Keratinocyte (primary cell): ENCODE results near the gene ARAF. TPM values are rescaled to one million over a fixed set of nuclear protein-coding genes. Genes with fewer than 3 reads are reported as not detected.
A peak's percentile ranks its signal among the peaks of the same experiment; 100 is the strongest.

Experiments
- DNase-seq: peaks from one replicate; pipeline ENCODE4 v3.0.0-alpha.2; 2011; ENCODE audit warnings: low read depth, missing footprints, low spot score
- FAIRE-seq: peaks from 2 replicates; lab custom pipeline; 2011; peaks lifted over from hg19 to GRCh38; lab: Jason Lieb, UNC
- H2AFZ ChIP-seq: 2 replicates; pipeline ENCODE4 v1.6.0; 2012; ENCODE audit warnings: low read length, control low read depth, inconsistent platforms; ENCODE audit not compliant: control insufficient read depth
- H3K27ac ChIP-seq: 2 replicates; pipeline ENCODE4 v1.5.1; 2011; ENCODE audit warnings: low read length; ENCODE audit not compliant: control insufficient read depth, insufficient read depth
- H3K27me3 ChIP-seq: 3 replicates; pipeline ENCODE4 v1.6.0; 2011; ENCODE audit warnings: low read length; ENCODE audit not compliant: control insufficient read depth, insufficient read depth; ENCODE audit errors: extremely low read depth
- H3K36me3 ChIP-seq, 2 experiments: 2 replicates in 1 of 2; 3 replicates in 1 of 2; pipeline ENCODE4 v1.5.1; 2011; ENCODE audit warnings: low read length in 2 of 2, mild to moderate bottlenecking in 1 of 2; ENCODE audit not compliant: control insufficient read depth in 2 of 2, insufficient read depth in 2 of 2; ENCODE audit errors: extremely low read depth in 1 of 2
- H3K4me1 ChIP-seq: 3 replicates; pipeline ENCODE4 v1.5.1; 2011; ENCODE audit warnings: low read length; ENCODE audit not compliant: control insufficient read depth, insufficient read depth; ENCODE audit errors: extremely low read depth
- H3K4me2 ChIP-seq: 3 replicates; pipeline ENCODE4 v1.6.0; 2011; ENCODE audit warnings: low read depth, low read length; ENCODE audit not compliant: control insufficient read depth, insufficient read depth; ENCODE audit errors: extremely low read depth
- H3K4me3 ChIP-seq, 3 experiments: fragments of 200-600 bp in 1 of 3; sonication (generic) in 1 of 3; 2 replicates in 2 of 3; 3 replicates in 1 of 3; pipeline ENCODE4 v1.5.1; 2011 to 2016; ENCODE audit warnings: low read length in 3 of 3, mild to moderate bottlenecking in 3 of 3, control low read depth in 2 of 3, inconsistent platforms in 1 of 3, low read depth in 1 of 3, mixed read lengths in 1 of 3, mixed run types in 1 of 3, moderate library complexity in 1 of 3; ENCODE audit not compliant: control insufficient read depth in 2 of 3, insufficient read depth in 2 of 3; ENCODE audit errors: extremely low read depth in 1 of 3
- H3K79me2 ChIP-seq: 2 replicates; pipeline ENCODE4 v1.6.0; 2012; ENCODE audit warnings: low read length; ENCODE audit not compliant: control insufficient read depth, insufficient read depth
- H3K9ac ChIP-seq: 3 replicates; pipeline ENCODE4 v1.6.0; 2011; ENCODE audit warnings: low read length; ENCODE audit not compliant: control insufficient read depth, insufficient read depth; ENCODE audit errors: extremely low read depth
- H3K9me1 ChIP-seq: 3 replicates; pipeline ENCODE4 v1.6.0; 2011; ENCODE audit warnings: low read length; ENCODE audit not compliant: control insufficient read depth, insufficient read depth; ENCODE audit errors: extremely low read depth
- H3K9me3 ChIP-seq: 2 replicates; pipeline ENCODE4 v1.5.1; 2012; ENCODE audit warnings: low read depth, low read length; ENCODE audit not compliant: control insufficient read depth
- H4K20me1 ChIP-seq: 3 replicates; pipeline ENCODE4 v1.6.0; 2011; ENCODE audit warnings: low read length; ENCODE audit not compliant: control insufficient read depth, insufficient read depth; ENCODE audit errors: extremely low read depth
- EZH2 ChIP-seq: IDR thresholded peaks from one replicate; pipeline ENCODE4 v1.6.1; 2012; ENCODE audit warnings: inconsistent platforms, mild to moderate bottlenecking, low read length, moderate library complexity
- dilution Hi-C: fragments of 300-500 bp; cut with MboI; formaldehyde crosslinking; loops from one replicate; pipeline ENCODE4 v1.7.0; 2020; ENCODE audit warnings: low sequenced_read_pairs; ENCODE audit not compliant: extremely low pct_ligation_motif_present
- polyA plus RNA-seq, 5 experiments: library from polyadenylated mRNA; depleted of rRNA in 3 of 5; stranded (reverse) in 3 of 5; stranded (forward) in 1 of 5; unstranded in 1 of 5; fragments of >200 nt; gene quantifications; 1 replicate in 1 of 5; 2 replicates in 3 of 5; 3 replicates in 1 of 5; pipeline versions ENCODE4 v1.2.1 to v1.2.3, GENCODE V29; 2011 to 2012; ENCODE audit warnings: missing spikeins in 2 of 5, low read depth in 1 of 5, low replicate concordance in 1 of 5
- TF ChIP-seq, protein P1 (sequence below), 3 experiments: IDR thresholded peaks in 1 of 3; conservative IDR thresholded peaks in 1 of 3; optimal IDR thresholded peaks in 1 of 3; 2 replicates in 2 of 3; 3 replicates in 1 of 3; pipeline versions ENCODE3 to v1.5.1; 2011; ENCODE audit warnings: low read length in 3 of 3, mild to moderate bottlenecking in 3 of 3, moderate library complexity in 2 of 3, control low read depth in 1 of 3, inconsistent platforms in 1 of 3; ENCODE audit not compliant: insufficient read depth in 2 of 3; ENCODE audit errors: extremely low read depth in 1 of 3

Gene ARAF
- polyA plus RNA-seq, 1 donor (not counting 4 experiments of a cell fraction or from before 2014, with no cell fraction given) = 21.3 TPM

- Histone ChIP-seq H2AFZ (no peak overlapping the region), H3K9me3 (no peaks in the 10 kb centered on the region), H3K4me3 (no peak overlapping the region), H3K4me1 (peaks cover 17% of the 10 kb centered on the region), H3K9ac (no peak overlapping the region), H3K27me3 (no peaks in the 10 kb centered on the region), H3K4me2 (no peak overlapping the region), H3K36me3 (peaks cover 0 to under 1% of the 10 kb centered on the region in 2 experiments), H3K9me1 (no peaks in the 10 kb centered on the region), H3K79me2 (no peaks in the 10 kb centered on the region), H3K27ac (no peak overlapping the region), H4K20me1 (no peaks in the 10 kb centered on the region)
- DNase-seq (no peak), FAIRE-seq (no peak)
- dilution Hi-C loops = no loop called here
- no peak for TF ChIP-seq EZH2
- TF ChIP-seq, protein P1, sequence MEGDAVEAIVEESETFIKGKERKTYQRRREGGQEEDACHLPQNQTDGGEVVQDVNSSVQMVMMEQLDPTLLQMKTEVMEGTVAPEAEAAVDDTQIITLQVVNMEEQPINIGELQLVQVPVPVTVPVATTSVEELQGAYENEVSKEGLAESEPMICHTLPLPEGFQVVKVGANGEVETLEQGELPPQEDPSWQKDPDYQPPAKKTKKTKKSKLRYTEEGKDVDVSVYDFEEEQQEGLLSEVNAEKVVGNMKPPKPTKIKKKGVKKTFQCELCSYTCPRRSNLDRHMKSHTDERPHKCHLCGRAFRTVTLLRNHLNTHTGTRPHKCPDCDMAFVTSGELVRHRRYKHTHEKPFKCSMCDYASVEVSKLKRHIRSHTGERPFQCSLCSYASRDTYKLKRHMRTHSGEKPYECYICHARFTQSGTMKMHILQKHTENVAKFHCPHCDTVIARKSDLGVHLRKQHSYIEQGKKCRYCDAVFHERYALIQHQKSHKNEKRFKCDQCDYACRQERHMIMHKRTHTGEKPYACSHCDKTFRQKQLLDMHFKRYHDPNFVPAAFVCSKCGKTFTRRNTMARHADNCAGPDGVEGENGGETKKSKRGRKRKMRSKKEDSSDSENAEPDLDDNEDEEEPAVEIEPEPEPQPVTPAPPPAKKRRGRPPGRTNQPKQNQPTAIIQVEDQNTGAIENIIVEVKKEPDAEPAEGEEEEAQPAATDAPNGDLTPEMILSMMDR (optimal IDR thresholded peaks at IDR 0.05 in 1 of 3, IDR thresholded peaks at IDR 0.05 in 1 of 3, conservative IDR thresholded peaks at IDR 0.05 in 1 of 3; ENCODE audit: extremely low read depth in 1 of 3, insufficient read depth in 2 of 3, low read length in 3 of 3) = no peak
Observed at GRCh38 chrX:47579537-47579936, 18.5 kb downstream of the ARAF start.

- Histone ChIP-seq H2AFZ (peak within 1 kb of the TSS; percentile 6), H3K4me1 (peaks cover 17% of the 10 kb centered on the region), H3K79me2 (no peaks in the 10 kb centered on the region), H3K9me3 (no peaks in the 10 kb centered on the region), H3K27ac (peak within 1 kb of the TSS; percentile 58), H4K20me1 (no peaks in the 10 kb centered on the region), H3K4me3 (peak within 1 kb of the TSS; percentile 48 to 75 (median 65)), H3K9ac (peak within 1 kb of the TSS; percentile 80), H3K4me2 (peak within 1 kb of the TSS; percentile 60), H3K36me3 (peaks cover 0 to 10% of the 10 kb centered on the region in 2 experiments), H3K27me3 (no peaks in the 10 kb centered on the region), H3K9me1 (no peaks in the 10 kb centered on the region)
- DNase-seq = peak; percentile 21
- TF ChIP-seq EZH2 = no peak
- TF ChIP-seq, protein P1 (optimal IDR thresholded peaks at IDR 0.05 in 1 of 3, IDR thresholded peaks at IDR 0.05 in 1 of 3, conservative IDR thresholded peaks at IDR 0.05 in 1 of 3; ENCODE audit: extremely low read depth in 1 of 3, insufficient read depth in 2 of 3, low read length in 3 of 3) = no peak
- dilution Hi-C loops = no loop called here
- FAIRE-seq = peak; percentile 20
Observed at GRCh38 chrX:47581731-47582647, 21.0 kb downstream of the ARAF start, which contains the start of gene TIMP1. Gene TIMP1 (plus strand): TSS chrX:47582436. CDS start chrX:47583416, 980 bp downstream.
